ENCODE results near the gene CDC73. TPM values are rescaled to one million over a fixed set of nuclear protein-coding genes. Genes with fewer than 3 reads are reported as not detected.
"Not testable (repeated sequence)": the region's sequence is repeated elsewhere in the genome, so short reads cannot be mapped to it uniquely, and the experiment has no call there.

CDC73 gene
- total RNA-seq, 1 experiment from 2014 or later: 78.2 TPM

- no peaks in the 10 kb centered on the region for H3K27me3 ChIP-seq (ENCODE audit: control insufficient read depth, insufficient read depth, low read length)
- TF ChIP-seq TCF7L2 (IDR thresholded peaks at IDR 0.05; ENCODE audit: low read depth, low read length) (no peak), SIN3A (IDR thresholded peaks at IDR 0.05; ENCODE audit: borderline replicate concordance, insufficient read depth, low read depth, low read length) (no peak), POLR2AphosphoS5 (IDR thresholded peaks at IDR 0.05; ENCODE audit: low read depth, low read length) (no peak), REST (IDR thresholded peaks at IDR 0.05; ENCODE audit: insufficient read depth in 1 of 2, low read depth in 2 of 2, low read length in 1 of 2) (no peak)
- no TSS peak for BruUV-seq (replicated peaks)
- in situ Hi-C loops (cut with HindIII; ENCODE audit: low pct_unique_long_range_greater_than_20kb, low sequenced_read_pairs) (no loop called here), intact Hi-C loops (cut with micrococcal nuclease; ENCODE audit: unreplicated experiment) (no loop called here)
- H3K27ac ChIP-seq (ENCODE audit: low read length): no peak overlapping the region
- no peak overlapping the region for H3K4me3 ChIP-seq (ENCODE audit: low read depth in 2 of 2, low read length in 2 of 2)
- CTCF ChIA-PET: no interaction called here
- POLR2A ChIA-PET: no interaction called here
- peaks cover 2% of the 10 kb centered on the region for H3K36me3 ChIP-seq (ENCODE audit: control insufficient read depth, insufficient read depth, low read length)
- peaks cover 3% of the 10 kb centered on the region; the same call in 1 of the 2 replicates for H3K4me1 ChIP-seq (ENCODE audit: control insufficient read depth, insufficient read depth, low read length)
- no peaks in the 10 kb centered on the region for H3K9me3 ChIP-seq (ENCODE audit: control insufficient read depth, insufficient read depth, low read depth, low read length)
- no peak for DNase-seq (ENCODE audit: low read depth, low spot score)
- ATAC-seq: peak; percentile 85
These were observed 107.3 kb downstream of the CDC73 start for GRCh38 chr1:193229136-193229535.

- H3K4me1 ChIP-seq (ENCODE audit: control insufficient read depth, insufficient read depth, low read length); CTCF ChIA-PET; DNase-seq (ENCODE audit: low read depth, low spot score); H3K27ac ChIP-seq (ENCODE audit: low read length); ATAC-seq; intact Hi-C loops (cut with micrococcal nuclease; ENCODE audit: unreplicated experiment); in situ Hi-C loops (cut with HindIII; ENCODE audit: low pct_unique_long_range_greater_than_20kb, low sequenced_read_pairs); H3K9me3 ChIP-seq (ENCODE audit: control insufficient read depth, insufficient read depth, low read depth, low read length); BruUV-seq (replicated peaks); POLR2A ChIA-PET; H3K4me3 ChIP-seq (ENCODE audit: low read depth in 2 of 2, low read length in 2 of 2); H3K27me3 ChIP-seq (ENCODE audit: control insufficient read depth, insufficient read depth, low read length): not testable (repeated sequence)
- peaks cover 11% of the 10 kb centered on the region for H3K36me3 ChIP-seq (ENCODE audit: control insufficient read depth, insufficient read depth, low read length)
These were observed 109.3 kb downstream of the CDC73 start for GRCh38 chr1:193231146-193231545.

GRCh38 chr1:193234530-193234929, 112.7 kb downstream of the CDC73 start:
- TF ChIP-seq SIN3A (IDR thresholded peaks at IDR 0.05; ENCODE audit: borderline replicate concordance, insufficient read depth, low read depth, low read length) (no peak), TCF7L2 (IDR thresholded peaks at IDR 0.05; ENCODE audit: low read depth, low read length) (no peak), REST (IDR thresholded peaks at IDR 0.05; ENCODE audit: insufficient read depth in 1 of 2, low read depth in 2 of 2, low read length in 1 of 2) (no peak), POLR2AphosphoS5 (IDR thresholded peaks at IDR 0.05; ENCODE audit: low read depth, low read length) (no peak), CTCF (IDR thresholded peaks at IDR 0.05) (no peak)
- no peak for ATAC-seq

More at GRCh38 chr1:193234530-193234929, 112.7 kb downstream of the CDC73 start:
- H3K4me3 ChIP-seq (ENCODE audit: low read depth in 2 of 2, low read length in 2 of 2): no peak overlapping the region
- no peaks in the 10 kb centered on the region for H3K9me3 ChIP-seq (ENCODE audit: control insufficient read depth, insufficient read depth, low read depth, low read length)
- DNase-seq (ENCODE audit: low read depth, low spot score): no peak
- no TSS peak for BruUV-seq (replicated peaks)
- intact Hi-C loops (cut with micrococcal nuclease; ENCODE audit: unreplicated experiment) (no loop called here), in situ Hi-C loops (cut with HindIII; ENCODE audit: low pct_unique_long_range_greater_than_20kb, low sequenced_read_pairs) (no loop called here)
- peaks cover 13% of the 10 kb centered on the region for H3K36me3 ChIP-seq (ENCODE audit: control insufficient read depth, insufficient read depth, low read length)
- ChIA-PET CTCF (no interaction called here), POLR2A (no interaction called here)
- no peaks in the 10 kb centered on the region for H3K4me1 ChIP-seq (ENCODE audit: control insufficient read depth, insufficient read depth, low read length)
- no peaks in the 10 kb centered on the region for H3K27me3 ChIP-seq (ENCODE audit: control insufficient read depth, insufficient read depth, low read length)
- no peak overlapping the region for H3K27ac ChIP-seq (ENCODE audit: low read length)
